SK-N-SH (cell line): ENCODE data around the gene NARS2. TPM values are rescaled to one million over a fixed set of nuclear protein-coding genes. Genes with fewer than 3 reads are reported as not detected.

Experiments
- CTCF ChIA-PET: fragments of 300-600, 350-600 bp; formaldehyde crosslinking; extraction: SDS; loops from one replicate; lab custom pipeline; 2021; lab: Yijun Ruan, JAX
- POLR2A ChIA-PET: fragments of 350-600 bp; sonication (Branson Sonifier 250); formaldehyde crosslinking; extraction: SDS; loops from one replicate; lab custom pipeline; 2020; ENCODE audit warnings: antibody characterized with exemption, inconsistent platforms; lab: Yijun Ruan, JAX
- DNase-seq: peaks from one replicate; pipeline ENCODE4 v3.0.0; 2012
- H2AFZ ChIP-seq: fragments of 200-600 bp; sonication (generic); 2 replicates; pipeline ENCODE4 v1.8.1; 2016; ENCODE audit warnings: antibody characterized with exemption, mild to moderate bottlenecking, low read depth
- H3F3A ChIP-seq: fragments of 200-600 bp; sonication (generic); replicated peaks from 2 replicates; pipeline ENCODE3; 2016; ENCODE audit warnings: antibody characterized with exemption, mild to moderate bottlenecking; ENCODE audit not compliant: insufficient read depth
- H3K27ac ChIP-seq, 2 experiments: fragments of 200-500 bp in 1 of 2; fragments of 200-600 bp in 1 of 2; sonication (Bioruptor generic) in 1 of 2; sonication (generic), shearing (Covaris generic) in 1 of 2; 2 replicates each; pipeline versions ENCODE4 v1.5.1 to v1.6.1; 2014 to 2016; ENCODE audit warnings: low read depth in 2 of 2, inconsistent platforms in 1 of 2, low read length in 1 of 2, mild to moderate bottlenecking in 1 of 2, mixed read lengths in 1 of 2
- H3K27me3 ChIP-seq: fragments of 200-600 bp; sonication (generic), shearing (Covaris generic); 2 replicates; pipeline ENCODE4 v1.6.1; 2016; ENCODE audit warnings: mixed run types; ENCODE audit not compliant: insufficient read depth
- H3K36me3 ChIP-seq, 2 experiments: fragments of 200-500 bp in 1 of 2; fragments of 200-600 bp in 1 of 2; sonication (Bioruptor generic) in 1 of 2; sonication (generic) in 1 of 2; replicated peaks in 1 of 2; 2 replicates each; pipeline versions ENCODE3 to v1.5.1; 2014 to 2016; ENCODE audit warnings: low read length in 1 of 2, mild to moderate bottlenecking in 1 of 2; ENCODE audit not compliant: insufficient read depth in 2 of 2, control insufficient read depth in 1 of 2
- H3K4me1 ChIP-seq, 2 experiments: fragments of 200-500 bp in 1 of 2; fragments of 200-600 bp in 1 of 2; sonication (Bioruptor generic) in 1 of 2; sonication (generic), shearing (Covaris generic) in 1 of 2; 2 replicates each; pipeline versions ENCODE4 v1.5.1 to v1.6.1; 2014 to 2016; ENCODE audit warnings: low read depth in 1 of 2, low read length in 1 of 2, mixed run types in 1 of 2; ENCODE audit not compliant: insufficient read depth in 2 of 2, control insufficient read depth in 1 of 2
- H3K4me2 ChIP-seq: fragments of 200-600 bp; sonication (generic), shearing (Covaris generic); 2 replicates; pipeline ENCODE4 v1.6.1; 2017; ENCODE audit warnings: mixed run types
- H3K4me3 ChIP-seq, 2 experiments: fragments of 200-500 bp in 1 of 2; fragments of 200-600 bp in 1 of 2; sonication (Bioruptor generic) in 1 of 2; sonication (generic), shearing (Covaris generic) in 1 of 2; 2 replicates each; pipeline versions ENCODE4 v1.5.1 to v1.8.1; 2014 to 2016; ENCODE audit warnings: low read depth in 2 of 2, inconsistent platforms in 1 of 2, low read length in 1 of 2, mild to moderate bottlenecking in 1 of 2, mixed read lengths in 1 of 2, moderate library complexity in 1 of 2
- H3K79me2 ChIP-seq: fragments of 200-600 bp; sonication (generic); 2 replicates; pipeline ENCODE4 v1.8.1; 2017; ENCODE audit warnings: mild to moderate bottlenecking; ENCODE audit not compliant: insufficient read depth
- H3K9ac ChIP-seq: fragments of 200-600 bp; sonication (generic); 2 replicates; pipeline ENCODE4 v1.6.1; 2017; ENCODE audit warnings: mixed run types
- H3K9me2 ChIP-seq: fragments of 200-600 bp; sonication (generic); 2 replicates; pipeline ENCODE4 v1.6.1; 2017; ENCODE audit warnings: mixed run types
- H3K9me3 ChIP-seq: fragments of 200-600 bp; sonication (generic); 2 replicates; pipeline ENCODE4 v1.6.1; 2017; ENCODE audit warnings: mixed run types, mild to moderate bottlenecking, moderate library complexity
- H4K20me1 ChIP-seq: fragments of 200-600 bp; sonication (generic); 2 replicates; pipeline ENCODE4 v1.6.1; 2017; ENCODE audit warnings: mild to moderate bottlenecking, mixed run types; ENCODE audit not compliant: insufficient read depth
- CHD2 ChIP-seq: fragments of 150-350 bp; IDR thresholded peaks from 2 replicates; pipeline ENCODE4 v1.6.1; 2018; ENCODE audit warnings: low read length; ENCODE audit not compliant: partially characterized antibody
- FOSL2 ChIP-seq: IDR thresholded peaks from 2 replicates; pipeline ENCODE4 v1.4.0; 2012; ENCODE audit warnings: low read depth, mild to moderate bottlenecking, moderate library complexity, borderline replicate concordance
- FOXJ3 ChIP-seq: sonication (generic); formaldehyde crosslinking; IDR thresholded peaks from 2 replicates; pipeline ENCODE4 v1.5.1; 2020; ENCODE audit warnings: mild to moderate bottlenecking, missing genetic modification reagents
- FOXM1 ChIP-seq: IDR thresholded peaks from 2 replicates; pipeline ENCODE4 v1.4.0; 2012; ENCODE audit warnings: low read depth, mild to moderate bottlenecking
- GABPA ChIP-seq: IDR thresholded peaks from 2 replicates; pipeline ENCODE4 v1.4.0; 2012; ENCODE audit warnings: low read depth, mild to moderate bottlenecking
- GATA2 ChIP-seq: sonication (generic); formaldehyde crosslinking; IDR thresholded peaks from 2 replicates; pipeline ENCODE4 v1.5.0; 2020; ENCODE audit warnings: mild to moderate bottlenecking, missing genetic modification reagents
- IRF3 ChIP-seq: fragments of 150-350 bp; IDR thresholded peaks from 2 replicates; pipeline ENCODE4 v1.6.1; 2016; ENCODE audit warnings: mild to moderate bottlenecking, low read depth, low read length
- JUND ChIP-seq: IDR thresholded peaks from 2 replicates; pipeline ENCODE4 v1.4.0; 2012
- MEF2A ChIP-seq: IDR thresholded peaks from 2 replicates; pipeline ENCODE4 v1.4.0; 2012; ENCODE audit warnings: low read depth, borderline replicate concordance
- MXI1 ChIP-seq: IDR thresholded peaks from 2 replicates; pipeline ENCODE4 v1.6.1; 2012; ENCODE audit warnings: mild to moderate bottlenecking, low read depth, low read length, improper control_type of control experiment
- NFIC ChIP-seq: IDR thresholded peaks from 2 replicates; pipeline ENCODE4 v1.4.0; 2012; ENCODE audit warnings: borderline replicate concordance
- NRF1 ChIP-seq: IDR thresholded peaks from 2 replicates; pipeline ENCODE4 v1.6.1; 2012; ENCODE audit warnings: low read depth, mild to moderate bottlenecking, low read length
- PBX3 ChIP-seq: IDR thresholded peaks from 2 replicates; pipeline ENCODE4; 2012
- RAD21 ChIP-seq: IDR thresholded peaks from 2 replicates; pipeline ENCODE4 v1.6.1; 2012; ENCODE audit warnings: mild to moderate bottlenecking, low read length
- RCOR1 ChIP-seq: fragments of 150-350 bp; IDR thresholded peaks from 2 replicates; pipeline ENCODE4 v1.6.1; 2017; ENCODE audit warnings: antibody characterized with exemption, low read length
- RFX5 ChIP-seq: IDR thresholded peaks from 2 replicates; pipeline ENCODE4 v1.6.1; 2012; ENCODE audit warnings: mild to moderate bottlenecking, improper control_type of control experiment, low read length
- RXRA ChIP-seq: IDR thresholded peaks from 2 replicates; pipeline ENCODE4 v1.4.0; 2012; ENCODE audit warnings: low read depth, mild to moderate bottlenecking, borderline replicate concordance
- SMC3 ChIP-seq: IDR thresholded peaks from 2 replicates; pipeline ENCODE4 v1.6.1; 2012; ENCODE audit warnings: low read depth, low read length, improper control_type of control experiment
- TCF12 ChIP-seq: IDR thresholded peaks from 2 replicates; pipeline ENCODE4 v1.4.0; 2012
- TEAD4 ChIP-seq: IDR thresholded peaks from 2 replicates; pipeline ENCODE4 v1.4.0; 2012; ENCODE audit warnings: mild to moderate bottlenecking, borderline replicate concordance; ENCODE audit not compliant: insufficient read depth
- USF1 ChIP-seq: IDR thresholded peaks from 2 replicates; pipeline ENCODE4 v1.4.0; 2012; ENCODE audit warnings: low read depth, borderline replicate concordance
- USF2 ChIP-seq: fragments of 150-350 bp; IDR thresholded peaks from 2 replicates; pipeline ENCODE4 v1.6.1; 2017; ENCODE audit warnings: antibody characterized with exemption, low read length, low read depth, borderline replicate concordance
- WGBS: methylation state at CpG from one replicate; pipeline ENCODE4 v1.1.6; 2017; ENCODE audit warnings: low lambda C conversion rate; 5-methylcytosine and 5-hydroxymethylcytosine counted together
- polyA plus RNA-seq, 3 experiments: library from polyadenylated mRNA; depleted of rRNA; stranded (reverse); fragments of >200 nt; gene quantifications; 2 replicates each; pipeline ENCODE4 v1.2.3, GENCODE V29; 2012

NARS2 gene
- polyA plus RNA-seq, 1 of the 3 experiments (the other 2 are of a cell fraction): 8.9 TPM

- no peak overlapping the region for H3K4me3 ChIP-seq
- H3K27ac ChIP-seq: no peak overlapping the region
- no peaks in the 10 kb centered on the region for H3K4me1 ChIP-seq
- POLR2A ChIA-PET: no interaction called here
- WGBS: 94% methylated on average over 3 of the region's 3 CpGs
- no peak for DNase-seq
- H3K9ac ChIP-seq: no peak overlapping the region
- peaks cover 78% of the 10 kb centered on the region for H3K79me2 ChIP-seq
- no peaks in the 10 kb centered on the region for H3K9me2 ChIP-seq
- no peaks in the 10 kb centered on the region for H3F3A ChIP-seq
- H3K9me3 ChIP-seq: peaks cover 11% of the 10 kb centered on the region
- H3K27me3 ChIP-seq: no peaks in the 10 kb centered on the region
- no peak overlapping the region for H3K4me2 ChIP-seq
- H2AFZ ChIP-seq: no peak overlapping the region
- CTCF ChIA-PET: no interaction called here
- no peaks in the 10 kb centered on the region for H4K20me1 ChIP-seq
- peaks cover 0 to 8% of the 10 kb centered on the region in 2 experiments for H3K36me3 ChIP-seq
- TF ChIP-seq GABPA: no peak
- no peak for TF ChIP-seq TEAD4
- no peak for TF ChIP-seq NRF1
- no peak for TF ChIP-seq GATA2 (CRISPR knock-in tag)
- TF ChIP-seq FOSL2: no peak
- TF ChIP-seq RAD21: no peak
- TF ChIP-seq MXI1: no peak
- no peak for TF ChIP-seq TCF12
- no peak for TF ChIP-seq NFIC
- no peak for TF ChIP-seq PBX3
These were observed 166.0 kb downstream of the NARS2 start for GRCh38 chr11:78408619-78409018.

GRCh38 chr11:78406568-78407196 is 168.0 kb downstream of the NARS2 start:
- POLR2A ChIA-PET: no interaction called here
- Histone ChIP-seq H3K36me3 (peaks cover 0 to 13% of the 10 kb centered on the region in 2 experiments), H3K9me3 (peaks cover 11% of the 10 kb centered on the region)

More at GRCh38 chr11:78406568-78407196, 168.0 kb downstream of the NARS2 start:
- H2AFZ ChIP-seq: no peak overlapping the region
- H3K9ac ChIP-seq: no peak overlapping the region
- H3K27me3 ChIP-seq: no peaks in the 10 kb centered on the region
- no peak for DNase-seq
- H4K20me1 ChIP-seq: no peaks in the 10 kb centered on the region
- no peak overlapping the region for H3K27ac ChIP-seq
- no peak overlapping the region for H3K4me3 ChIP-seq
- H3K79me2 ChIP-seq: peaks cover 71% of the 10 kb centered on the region
- no peaks in the 10 kb centered on the region for H3K9me2 ChIP-seq
- WGBS: 85% methylated on average over 3 of the region's 3 CpGs
- H3K4me1 ChIP-seq: no peaks in the 10 kb centered on the region
- CTCF ChIA-PET: interaction anchor here (0.7 to 1.1 kb wide), 3 partner anchors 10 to 1685 kb away, joined by 3 to 6 read pairs (median 4); no protein-coding TSS in a partner anchor
- TF ChIP-seq RAD21 (no peak), RXRA (no peak), JUND (no peak), SMC3 (no peak), FOXM1 (no peak), USF2 (no peak), RCOR1 (no peak), IRF3 (no peak), TEAD4 (no peak), RFX5 (no peak), MEF2A (no peak), FOXJ3 (CRISPR knock-in tag) (no peak), NRF1 (no peak), CHD2 (no peak), TCF12 (no peak), USF1 (no peak)
- no peaks in the 10 kb centered on the region for H3F3A ChIP-seq
- H3K4me2 ChIP-seq: no peak overlapping the region
